RWPE2 (cell line): ENCODE results near the gene MYORG.

Experiments
- ATAC-seq: fragments of 200-7000 bp; cut with Tn5 transposase; 3 replicates; pipeline ENCODE4 v1.9.1; 2021; ENCODE audit warnings: low read depth
- DNase-seq: peaks from one replicate; pipeline ENCODE4 v3.0.0-alpha.2; 2020; ENCODE audit warnings: low spot score
- H3K27ac ChIP-seq: fragments of 450-650 bp; 2 replicates; pipeline ENCODE4 v1.5.1; 2017; ENCODE audit warnings: mild to moderate bottlenecking; ENCODE audit not compliant: poor library complexity, severe bottlenecking
- H3K27me3 ChIP-seq: fragments of 250-450 bp; sonication (Bioruptor Pico); 2 replicates; pipeline ENCODE4 v1.5.1; 2021; ENCODE audit warnings: mild to moderate bottlenecking, moderate library complexity; ENCODE audit not compliant: insufficient read depth, poor library complexity, severe bottlenecking
- H3K36me3 ChIP-seq: fragments of 250-450 bp; sonication (Bioruptor Pico); 2 replicates; pipeline ENCODE4 v1.5.1; 2020; ENCODE audit warnings: low read depth, mild to moderate bottlenecking, moderate library complexity
- H3K4me1 ChIP-seq: fragments of 250-450 bp; sonication (Bioruptor Pico); 2 replicates; pipeline ENCODE4 v1.5.1; 2021; ENCODE audit warnings: mild to moderate bottlenecking, moderate library complexity; ENCODE audit not compliant: insufficient read depth, poor library complexity, severe bottlenecking
- H3K4me3 ChIP-seq: fragments of 250-450 bp; sonication (Bioruptor Pico); 2 replicates; pipeline ENCODE4 v1.5.1; 2021; ENCODE audit warnings: mild to moderate bottlenecking, moderate library complexity; ENCODE audit not compliant: severe bottlenecking
- H3K9me3 ChIP-seq: fragments of 250-450 bp; sonication (Bioruptor Pico); 2 replicates; pipeline ENCODE4 v1.5.1; 2021; ENCODE audit warnings: mild to moderate bottlenecking, moderate library complexity; ENCODE audit not compliant: severe bottlenecking
- TF ChIP-seq, protein P1 (sequence below): fragments of 450-650 bp; IDR thresholded peaks from one replicate; pipeline ENCODE4 v1.5.1; 2017; ENCODE audit warnings: mild to moderate bottlenecking, moderate library complexity; ENCODE audit not compliant: poor library complexity, severe bottlenecking

The MYORG gene

DNA sequence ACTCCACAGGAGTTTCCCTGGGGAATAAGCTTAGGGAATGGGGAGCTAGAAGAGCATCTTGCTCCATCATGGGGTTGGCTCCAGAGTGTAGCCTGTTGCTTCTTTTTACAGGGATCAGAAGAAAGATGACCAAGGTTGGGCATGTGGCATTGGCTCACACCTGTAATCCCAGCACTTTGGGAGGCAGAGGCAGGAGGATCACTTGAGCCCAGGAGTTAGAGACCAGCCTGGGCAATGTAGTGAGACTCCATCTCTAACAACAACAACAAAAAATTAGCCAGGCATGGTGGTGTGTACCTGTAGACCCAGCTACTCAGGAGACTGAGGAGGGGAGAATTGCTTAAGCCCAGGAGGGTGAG lies 28.9 kb downstream of the MYORG start:
- Histone ChIP-seq H3K4me1 (no peaks in the 10 kb centered on the region), H3K27ac (no peak overlapping the region), H3K4me3 (no peak overlapping the region), H3K36me3 (0 out of 2 replicates have a peak, but pooled peaks cover 16% of the 10 kb centered on the region), H3K9me3 (no peaks in the 10 kb centered on the region), H3K27me3 (no peaks in the 10 kb centered on the region)
- ATAC-seq (no peak), DNase-seq (no peak)
- TF ChIP-seq, protein P1, sequence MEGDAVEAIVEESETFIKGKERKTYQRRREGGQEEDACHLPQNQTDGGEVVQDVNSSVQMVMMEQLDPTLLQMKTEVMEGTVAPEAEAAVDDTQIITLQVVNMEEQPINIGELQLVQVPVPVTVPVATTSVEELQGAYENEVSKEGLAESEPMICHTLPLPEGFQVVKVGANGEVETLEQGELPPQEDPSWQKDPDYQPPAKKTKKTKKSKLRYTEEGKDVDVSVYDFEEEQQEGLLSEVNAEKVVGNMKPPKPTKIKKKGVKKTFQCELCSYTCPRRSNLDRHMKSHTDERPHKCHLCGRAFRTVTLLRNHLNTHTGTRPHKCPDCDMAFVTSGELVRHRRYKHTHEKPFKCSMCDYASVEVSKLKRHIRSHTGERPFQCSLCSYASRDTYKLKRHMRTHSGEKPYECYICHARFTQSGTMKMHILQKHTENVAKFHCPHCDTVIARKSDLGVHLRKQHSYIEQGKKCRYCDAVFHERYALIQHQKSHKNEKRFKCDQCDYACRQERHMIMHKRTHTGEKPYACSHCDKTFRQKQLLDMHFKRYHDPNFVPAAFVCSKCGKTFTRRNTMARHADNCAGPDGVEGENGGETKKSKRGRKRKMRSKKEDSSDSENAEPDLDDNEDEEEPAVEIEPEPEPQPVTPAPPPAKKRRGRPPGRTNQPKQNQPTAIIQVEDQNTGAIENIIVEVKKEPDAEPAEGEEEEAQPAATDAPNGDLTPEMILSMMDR = no peak

DNA sequence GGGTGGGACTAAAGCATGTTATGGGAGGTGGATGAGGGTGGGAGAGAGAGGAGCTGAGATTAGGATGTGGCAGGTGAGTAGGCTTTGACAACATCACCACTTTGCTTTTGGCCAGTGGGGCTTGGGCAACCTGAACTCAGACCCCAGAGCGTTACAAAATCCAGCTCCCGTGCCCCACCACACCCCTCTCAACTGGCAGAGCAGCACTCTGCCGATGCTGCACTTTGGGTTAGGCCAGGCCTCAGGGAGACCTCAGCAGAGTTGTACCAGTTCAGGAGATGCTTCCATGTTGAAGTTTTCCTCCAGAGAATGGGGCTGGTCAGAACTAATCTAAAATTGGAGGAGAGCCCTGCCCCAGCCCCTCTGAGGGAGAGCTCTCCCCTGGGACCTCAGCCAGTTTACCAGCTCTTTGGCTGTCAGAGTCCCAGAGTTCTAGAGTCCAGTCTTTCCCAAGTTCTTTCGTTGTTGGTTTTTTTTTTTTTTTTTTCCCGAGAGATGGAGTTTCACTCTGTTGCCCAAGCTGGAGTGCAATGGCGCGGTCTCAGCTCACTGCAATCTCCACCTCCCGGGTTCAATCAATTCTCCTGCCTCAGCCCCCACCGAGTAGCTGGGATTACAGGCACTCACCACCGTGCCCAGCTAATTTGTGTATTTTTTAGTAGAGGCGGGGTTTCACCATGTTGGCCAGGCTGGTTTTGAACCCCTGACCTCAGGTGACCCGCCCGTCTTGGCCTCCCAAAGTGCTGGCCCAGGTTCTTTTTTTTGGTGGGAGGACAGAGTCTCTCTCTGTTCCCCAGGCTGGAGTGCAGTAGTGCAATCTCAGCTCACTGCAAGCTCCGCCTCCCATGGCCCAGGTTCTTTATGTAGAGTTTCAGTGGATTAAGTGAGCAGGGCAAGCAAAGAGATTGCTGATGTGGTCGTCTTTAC lies 29.6 kb downstream of the MYORG start:
- DNase-seq = no peak
- Histone ChIP-seq H3K4me1 (no peaks in the 10 kb centered on the region), H3K9me3 (no peaks in the 10 kb centered on the region), H3K4me3 (no peak overlapping the region), H3K27me3 (no peaks in the 10 kb centered on the region), H3K27ac (no peak overlapping the region), H3K36me3 (peaks cover 16% of the 10 kb centered on the region; the same call in 1 of the 2 replicates)
- ATAC-seq = no peak
- TF ChIP-seq, protein P1 = no peak

DNA sequence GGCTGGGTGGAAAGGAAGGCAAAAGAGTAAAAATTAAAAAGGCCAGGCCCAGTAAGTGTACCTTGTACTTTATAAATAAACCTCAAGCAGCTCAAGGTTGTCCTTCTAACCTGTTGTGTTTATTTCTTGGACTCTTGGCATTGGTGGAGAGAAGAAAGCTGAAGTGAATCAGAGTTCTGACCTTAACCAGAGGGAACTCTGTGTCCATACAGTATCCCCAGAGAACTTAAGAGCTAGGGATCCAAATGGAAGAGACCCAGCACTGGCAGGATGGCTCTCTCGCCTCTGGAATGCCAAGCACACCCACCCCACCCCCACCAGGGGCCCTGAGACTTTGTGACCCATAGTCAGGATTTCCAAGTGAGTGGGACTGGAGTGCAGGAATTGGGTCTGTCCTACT lies 33.1 kb downstream of the MYORG start:
- no peaks in the 10 kb centered on the region for H3K4me1 ChIP-seq
- no peak overlapping the region for H3K4me3 ChIP-seq
- ATAC-seq (no peak), DNase-seq (no peak)
- no peak overlapping the region for H3K27ac ChIP-seq
- no peaks in the 10 kb centered on the region for H3K9me3 ChIP-seq
- H3K27me3 ChIP-seq = no peaks in the 10 kb centered on the region
- H3K36me3 ChIP-seq = peaks cover 42% of the 10 kb centered on the region
- TF ChIP-seq, protein P1 = no peak

DNA sequence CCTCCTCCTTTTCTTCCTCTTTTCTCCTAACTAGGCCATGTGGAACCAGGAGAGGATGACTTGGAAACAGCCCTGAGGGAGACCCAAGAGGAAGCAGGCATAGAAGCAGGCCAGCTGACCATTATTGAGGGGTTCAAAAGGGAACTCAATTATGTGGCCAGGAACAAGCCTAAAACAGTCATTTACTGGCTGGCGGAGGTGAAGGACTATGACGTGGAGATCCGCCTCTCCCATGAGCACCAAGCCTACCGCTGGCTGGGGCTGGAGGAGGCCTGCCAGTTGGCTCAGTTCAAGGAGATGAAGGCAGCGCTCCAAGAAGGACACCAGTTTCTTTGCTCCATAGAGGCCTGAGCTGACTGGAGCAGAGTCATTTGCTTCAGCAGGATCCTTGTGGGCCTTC lies 33.6 kb downstream of the MYORG start:
- TF ChIP-seq, protein P1 = no peak
- no peak for ATAC-seq
- Histone ChIP-seq H3K27ac (no peak overlapping the region), H3K4me3 (no peak overlapping the region), H3K36me3 (peaks cover 44% of the 10 kb centered on the region), H3K27me3 (no peaks in the 10 kb centered on the region), H3K9me3 (no peaks in the 10 kb centered on the region), H3K4me1 (no peaks in the 10 kb centered on the region)
- no peak for DNase-seq
